GM23338 (cell line): ENCODE results near the gene DOCK7. TPM values are rescaled to one million over a fixed set of nuclear protein-coding genes. Genes with fewer than 3 reads are reported as not detected.
"Not testable (repeated sequence)": the region's sequence is repeated elsewhere in the genome, so short reads cannot be mapped to it uniquely, and the experiment has no call there.

Source experiments
- ATAC-seq: fragments of 200-7000 bp; cut with Tn5 transposase; 3 replicates; pipeline ENCODE4 v1.9.1; 2020
- DNase-seq: peaks from one replicate; pipeline ENCODE4 v3.0.0-alpha.2; 2015; ENCODE audit warnings: low spot score
- H2AFZ ChIP-seq: fragments of 200-600 bp; sonication (generic); 2 replicates; pipeline ENCODE4 v1.8.0; 2016; ENCODE audit warnings: antibody characterized with exemption, mild to moderate bottlenecking, moderate library complexity
- H3F3A ChIP-seq: fragments of 200-600 bp; sonication (generic); replicated peaks from 2 replicates; pipeline ENCODE4 v1.8.0; 2017; ENCODE audit warnings: antibody characterized with exemption, mixed run types, low read depth
- H3K27ac ChIP-seq: fragments of 200-600 bp; sonication (generic); 2 replicates; pipeline ENCODE4 v1.6.1; 2016; ENCODE audit warnings: low read depth
- H3K27me3 ChIP-seq: fragments of 200-600 bp; sonication (generic); 2 replicates; pipeline ENCODE4 v1.8.0; 2016; ENCODE audit warnings: mild to moderate bottlenecking, mixed run types, moderate library complexity; ENCODE audit not compliant: insufficient read depth
- H3K36me3 ChIP-seq: fragments of 200-600 bp; sonication (generic); 2 replicates; pipeline ENCODE4 v1.8.0; 2016; ENCODE audit warnings: mild to moderate bottlenecking; ENCODE audit not compliant: insufficient read depth
- H3K4me1 ChIP-seq: fragments of 200-600 bp; sonication (generic); 2 replicates; pipeline ENCODE4 v1.8.0; 2016; ENCODE audit warnings: mild to moderate bottlenecking, moderate library complexity; ENCODE audit not compliant: insufficient read depth
- H3K4me2 ChIP-seq: fragments of 200-600 bp; sonication (generic); 2 replicates; pipeline ENCODE4 v1.7.1; 2017; ENCODE audit warnings: mixed run types
- H3K4me3 ChIP-seq: fragments of 200-600 bp; sonication (generic); 2 replicates; pipeline ENCODE4 v1.6.1; 2016; ENCODE audit warnings: mixed run types
- H3K79me2 ChIP-seq: fragments of 200-600 bp; sonication (generic); replicated peaks from 2 replicates; pipeline ENCODE4 v1.8.0; 2017; ENCODE audit warnings: mild to moderate bottlenecking; ENCODE audit not compliant: insufficient read depth
- H3K9me2 ChIP-seq: fragments of 200-600 bp; sonication (generic); 2 replicates; pipeline ENCODE4 v1.8.0; 2017; ENCODE audit not compliant: insufficient read depth
- H4K20me1 ChIP-seq: fragments of 200-600 bp; sonication (generic); replicated peaks from 2 replicates; pipeline ENCODE4 v1.8.0; 2017; ENCODE audit warnings: mild to moderate bottlenecking; ENCODE audit not compliant: insufficient read depth
- H3K27ac Mint-ChIP-seq: 2 replicates; pipeline ENCODE4 v1.8.0; 2020; ENCODE audit warnings: inconsistent platforms, mild to moderate bottlenecking, moderate library complexity, mixed read lengths
- H3K27me3 Mint-ChIP-seq: 3 replicates; pipeline ENCODE4 v1.8.0; 2022; ENCODE audit warnings: low read depth, mild to moderate bottlenecking, moderate library complexity, mixed read lengths, inconsistent platforms; ENCODE audit not compliant: insufficient read depth, poor library complexity
- H3K36me3 Mint-ChIP-seq: 3 replicates; pipeline ENCODE4 v1.8.0; 2021; ENCODE audit warnings: low read depth, mild to moderate bottlenecking, inconsistent platforms, moderate library complexity, mixed read lengths
- H3K4me1 Mint-ChIP-seq: 3 replicates; pipeline ENCODE4 v1.8.0; 2020; ENCODE audit warnings: mild to moderate bottlenecking, inconsistent platforms, mixed read lengths
- H3K4me3 Mint-ChIP-seq: 3 replicates; pipeline ENCODE4 v1.8.0; 2021; ENCODE audit warnings: moderate library complexity, mild to moderate bottlenecking, inconsistent platforms, mixed read lengths
- H3K9me3 Mint-ChIP-seq: 3 replicates; pipeline ENCODE4 v1.8.0; 2020; ENCODE audit warnings: moderate library complexity, mild to moderate bottlenecking, inconsistent platforms, mixed read lengths
- EZH2phosphoT487 ChIP-seq: fragments of 200-600 bp; sonication (generic); IDR thresholded peaks from one replicate; pipeline ENCODE4 v1.8.1; 2018; ENCODE audit warnings: antibody characterized with exemption; ENCODE audit not compliant: unreplicated experiment
- POLR2AphosphoS5 ChIP-seq: IDR thresholded peaks from 2 replicates; pipeline ENCODE4 v1.6.1; 2016; ENCODE audit warnings: antibody characterized with exemption, low read depth
- STAT1 ChIP-seq: IDR thresholded peaks from one replicate; pipeline ENCODE4 v1.6.1; 2016; ENCODE audit warnings: antibody characterized with exemption; ENCODE audit not compliant: unreplicated experiment
- ZNF331 ChIP-seq: fragments of 250-450 bp; sonication (Bioruptor Pico); IDR thresholded peaks from 2 replicates; pipeline ENCODE4 v1.5.0; 2020; ENCODE audit warnings: low read depth, mild to moderate bottlenecking, moderate library complexity
- polyA plus RNA-seq: library from polyadenylated mRNA; unstranded; fragments of >200 nt; fragmentation: Nextera tagmentation; extraction: Ambion mirVana; gene quantifications from 2 replicates; pipeline ENCODE4 v1.2.1, GENCODE V29; 2016
- total RNA-seq: library from RNA; depleted of rRNA; stranded (reverse); fragments of >200 nt; shearing (Covaris generic); gene quantifications from 2 replicates; pipeline ENCODE4 v1.2.3, GENCODE V29; 2014
- TF ChIP-seq, protein P1 (sequence below): IDR thresholded peaks from 2 replicates; pipeline ENCODE4 v1.6.1; 2016; ENCODE audit warnings: antibody characterized with exemption
- TF ChIP-seq, protein P2 (sequence below): fragments of 250-450 bp; sonication (Bioruptor Pico); IDR thresholded peaks from 2 replicates; pipeline ENCODE4 v1.5.0; 2020; ENCODE audit warnings: mild to moderate bottlenecking, moderate library complexity

Gene DOCK7
- total and polyA plus RNA-seq, 2 experiments from 2014 or later: 20.5 to 37.3 TPM

GRCh38 chr1:62718400-62718799 lies 30.2 kb upstream of the DOCK7 start:
- not testable (repeated sequence) for H4K20me1 ChIP-seq, H3K4me3 Mint-ChIP-seq, H3K27me3 ChIP-seq, H3K9me3 Mint-ChIP-seq, H3K4me1 Mint-ChIP-seq, H3K4me2 ChIP-seq, H2AFZ ChIP-seq, H3F3A ChIP-seq, H3K9me2 ChIP-seq, H3K27ac Mint-ChIP-seq, H3K4me3 ChIP-seq, H3K79me2 ChIP-seq, H3K36me3 ChIP-seq, H3K27ac ChIP-seq, H3K36me3 Mint-ChIP-seq, ATAC-seq, H3K4me1 ChIP-seq, DNase-seq, H3K27me3 Mint-ChIP-seq

- no peak overlapping the region for H2AFZ ChIP-seq
- no peaks in the 10 kb centered on the region for H3F3A ChIP-seq
- Mint-ChIP-seq H3K9me3 (no peaks in the 10 kb centered on the region), H3K4me3 (no peak overlapping the region), H3K27me3 (no peaks in the 10 kb centered on the region), H3K36me3 (no peaks in the 10 kb centered on the region), H3K4me1 (peaks cover 9% of the 10 kb centered on the region), H3K27ac (no peak overlapping the region)
- peaks cover 4% of the 10 kb centered on the region; the same call in 1 of the 2 replicates for H4K20me1 ChIP-seq
- no peak overlapping the region for H3K27ac ChIP-seq
- H3K27me3 ChIP-seq: no peaks in the 10 kb centered on the region
- H3K36me3 ChIP-seq: no peaks in the 10 kb centered on the region
- H3K4me2 ChIP-seq: no peak overlapping the region
- TF ChIP-seq POLR2AphosphoS5 (no peak), EZH2phosphoT487 (no peak), STAT1 (no peak), ZNF331 (CRISPR knock-in tag) (no peak)
- TF ChIP-seq, protein P1, sequence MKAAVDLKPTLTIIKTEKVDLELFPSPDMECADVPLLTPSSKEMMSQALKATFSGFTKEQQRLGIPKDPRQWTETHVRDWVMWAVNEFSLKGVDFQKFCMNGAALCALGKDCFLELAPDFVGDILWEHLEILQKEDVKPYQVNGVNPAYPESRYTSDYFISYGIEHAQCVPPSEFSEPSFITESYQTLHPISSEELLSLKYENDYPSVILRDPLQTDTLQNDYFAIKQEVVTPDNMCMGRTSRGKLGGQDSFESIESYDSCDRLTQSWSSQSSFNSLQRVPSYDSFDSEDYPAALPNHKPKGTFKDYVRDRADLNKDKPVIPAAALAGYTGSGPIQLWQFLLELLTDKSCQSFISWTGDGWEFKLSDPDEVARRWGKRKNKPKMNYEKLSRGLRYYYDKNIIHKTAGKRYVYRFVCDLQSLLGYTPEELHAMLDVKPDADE: no peak
- TF ChIP-seq, protein P2, sequence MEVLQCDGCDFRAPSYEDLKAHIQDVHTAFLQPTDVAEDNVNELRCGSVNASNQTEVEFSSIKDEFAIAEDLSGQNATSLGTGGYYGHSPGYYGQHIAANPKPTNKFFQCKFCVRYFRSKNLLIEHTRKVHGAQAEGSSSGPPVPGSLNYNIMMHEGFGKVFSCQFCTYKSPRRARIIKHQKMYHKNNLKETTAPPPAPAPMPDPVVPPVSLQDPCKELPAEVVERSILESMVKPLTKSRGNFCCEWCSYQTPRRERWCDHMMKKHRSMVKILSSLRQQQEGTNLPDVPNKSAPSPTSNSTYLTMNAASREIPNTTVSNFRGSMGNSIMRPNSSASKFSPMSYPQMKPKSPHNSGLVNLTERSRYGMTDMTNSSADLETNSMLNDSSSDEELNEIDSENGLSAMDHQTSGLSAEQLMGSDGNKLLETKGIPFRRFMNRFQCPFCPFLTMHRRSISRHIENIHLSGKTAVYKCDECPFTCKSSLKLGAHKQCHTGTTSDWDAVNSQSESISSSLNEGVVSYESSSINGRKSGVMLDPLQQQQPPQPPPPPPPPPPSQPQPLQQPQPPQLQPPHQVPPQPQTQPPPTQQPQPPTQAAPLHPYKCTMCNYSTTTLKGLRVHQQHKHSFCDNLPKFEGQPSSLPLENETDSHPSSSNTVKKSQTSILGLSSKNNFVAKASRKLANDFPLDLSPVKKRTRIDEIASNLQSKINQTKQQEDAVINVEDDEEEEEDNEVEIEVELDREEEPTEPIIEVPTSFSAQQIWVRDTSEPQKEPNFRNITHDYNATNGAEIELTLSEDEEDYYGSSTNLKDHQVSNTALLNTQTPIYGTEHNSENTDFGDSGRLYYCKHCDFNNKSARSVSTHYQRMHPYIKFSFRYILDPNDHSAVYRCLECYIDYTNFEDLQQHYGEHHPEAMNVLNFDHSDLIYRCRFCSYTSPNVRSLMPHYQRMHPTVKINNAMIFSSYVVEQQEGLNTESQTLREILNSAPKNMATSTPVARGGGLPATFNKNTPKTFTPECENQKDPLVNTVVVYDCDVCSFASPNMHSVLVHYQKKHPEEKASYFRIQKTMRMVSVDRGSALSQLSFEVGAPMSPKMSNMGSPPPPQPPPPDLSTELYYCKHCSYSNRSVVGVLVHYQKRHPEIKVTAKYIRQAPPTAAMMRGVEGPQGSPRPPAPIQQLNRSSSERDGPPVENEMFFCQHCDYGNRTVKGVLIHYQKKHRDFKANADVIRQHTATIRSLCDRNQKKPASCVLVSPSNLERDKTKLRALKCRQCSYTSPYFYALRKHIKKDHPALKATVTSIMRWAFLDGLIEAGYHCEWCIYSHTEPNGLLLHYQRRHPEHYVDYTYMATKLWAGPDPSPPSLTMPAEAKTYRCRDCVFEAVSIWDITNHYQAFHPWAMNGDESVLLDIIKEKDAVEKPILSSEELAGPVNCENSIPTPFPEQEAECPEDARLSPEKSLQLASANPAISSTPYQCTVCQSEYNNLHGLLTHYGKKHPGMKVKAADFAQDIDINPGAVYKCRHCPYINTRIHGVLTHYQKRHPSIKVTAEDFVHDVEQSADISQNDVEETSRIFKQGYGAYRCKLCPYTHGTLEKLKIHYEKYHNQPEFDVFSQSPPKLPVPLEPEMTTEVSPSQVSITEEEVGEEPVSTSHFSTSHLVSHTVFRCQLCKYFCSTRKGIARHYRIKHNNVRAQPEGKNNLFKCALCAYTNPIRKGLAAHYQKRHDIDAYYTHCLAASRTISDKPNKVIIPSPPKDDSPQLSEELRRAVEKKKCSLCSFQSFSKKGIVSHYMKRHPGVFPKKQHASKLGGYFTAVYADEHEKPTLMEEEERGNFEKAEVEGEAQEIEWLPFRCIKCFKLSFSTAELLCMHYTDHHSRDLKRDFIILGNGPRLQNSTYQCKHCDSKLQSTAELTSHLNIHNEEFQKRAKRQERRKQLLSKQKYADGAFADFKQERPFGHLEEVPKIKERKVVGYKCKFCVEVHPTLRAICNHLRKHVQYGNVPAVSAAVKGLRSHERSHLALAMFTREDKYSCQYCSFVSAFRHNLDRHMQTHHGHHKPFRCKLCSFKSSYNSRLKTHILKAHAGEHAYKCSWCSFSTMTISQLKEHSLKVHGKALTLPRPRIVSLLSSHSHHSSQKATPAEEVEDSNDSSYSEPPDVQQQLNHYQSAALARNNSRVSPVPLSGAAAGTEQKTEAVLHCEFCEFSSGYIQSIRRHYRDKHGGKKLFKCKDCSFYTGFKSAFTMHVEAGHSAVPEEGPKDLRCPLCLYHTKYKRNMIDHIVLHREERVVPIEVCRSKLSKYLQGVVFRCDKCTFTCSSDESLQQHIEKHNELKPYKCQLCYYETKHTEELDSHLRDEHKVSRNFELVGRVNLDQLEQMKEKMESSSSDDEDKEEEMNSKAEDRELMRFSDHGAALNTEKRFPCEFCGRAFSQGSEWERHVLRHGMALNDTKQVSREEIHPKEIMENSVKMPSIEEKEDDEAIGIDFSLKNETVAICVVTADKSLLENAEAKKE (CRISPR knock-in tag): no peak
- H3K4me3 ChIP-seq: no peak overlapping the region
- H3K9me2 ChIP-seq: no peaks in the 10 kb centered on the region; the same call in 1 of the 2 replicates
- H3K4me1 ChIP-seq: no peaks in the 10 kb centered on the region
- ATAC-seq (no peak), DNase-seq (no peak)
- H3K79me2 ChIP-seq: no peaks in the 10 kb centered on the region
Observed at GRCh38 chr1:62717483-62717882, 29.3 kb upstream of the DOCK7 start.
